Esophagus (tissue), 2 donors: ENCODE data around the gene SERP2. TPM values are rescaled to one million over a fixed set of nuclear protein-coding genes. Genes with fewer than 3 reads are reported as not detected.
A peak's percentile ranks its signal among the peaks of the same experiment; 100 is the strongest.
"Not testable (repeated sequence)": the region's sequence is repeated elsewhere in the genome, so short reads cannot be mapped to it uniquely, and the experiment has no call there.

Experiments used
- H3K27ac ChIP-seq, 2 donors: one replicate each; pipeline ENCODE4 v1.5.1; 2013; ENCODE audit warnings: low read depth in 2 of 2, mild to moderate bottlenecking in 2 of 2, inconsistent platforms in 1 of 2, low read length in 1 of 2, moderate library complexity in 1 of 2
- H3K27me3 ChIP-seq, 2 donors: one replicate each; pipeline ENCODE4 v1.6.1; 2013; ENCODE audit warnings: low read length in 2 of 2, control low read depth in 1 of 2, mild to moderate bottlenecking in 1 of 2; ENCODE audit not compliant: insufficient read depth in 2 of 2, control insufficient read depth in 1 of 2
- H3K36me3 ChIP-seq, 2 donors: one replicate each; pipeline ENCODE4 v1.6.1; 2013; ENCODE audit warnings: low read length in 1 of 2; ENCODE audit not compliant: control insufficient read depth in 2 of 2, insufficient read depth in 2 of 2
- H3K4me1 ChIP-seq, 2 donors: one replicate each; pipeline ENCODE4 v1.6.1; 2013; ENCODE audit warnings: low read length in 1 of 2; ENCODE audit not compliant: control insufficient read depth in 2 of 2, insufficient read depth in 2 of 2
- H3K4me3 ChIP-seq, 2 donors: one replicate each; pipeline ENCODE4 v1.5.1; 2013; ENCODE audit warnings: low read length in 2 of 2, mild to moderate bottlenecking in 2 of 2, low read depth in 1 of 2, moderate library complexity in 1 of 2
- H3K9me3 ChIP-seq, 2 donors: one replicate each; pipeline ENCODE4 v1.6.1; 2013; ENCODE audit warnings: mild to moderate bottlenecking in 2 of 2, low read depth in 1 of 2, low read length in 1 of 2, moderate library complexity in 1 of 2; ENCODE audit not compliant: control insufficient read depth in 2 of 2, insufficient read depth in 1 of 2
- WGBS, 2 donors: extraction: QIAGEN DNeasy Blood & Tissue Kit; methylation state at CpG; one replicate each; pipeline ENCODE4 v1.1.7; 2013; 5-methylcytosine and 5-hydroxymethylcytosine counted together
- polyA plus RNA-seq, 2 donors: library from polyadenylated mRNA; stranded (reverse); fragments of 200-250 nt; gene quantifications; one replicate each; pipeline ENCODE4 v1.2.3, GENCODE V29; 2013
- donor health status: healthy with polysubstance abuse.
- donor health status: Bipolar disorder and iron deficiency.

The SERP2 gene
- polyA plus RNA-seq: 1 to 10 TPM in 1 of 2 donors, under 1 TPM in 1; 0.83 to 1.8 TPM

GRCh38 chr13:44373601-44374347 lies at the start of gene SERP2:
TSS of gene SERP2 (plus strand) at chr13:44373824. CDS start at chr13:44374026, 202 bp downstream.
- H3K4me3 ChIP-seq: peak within 1 kb of the TSS; percentile 50 to 54
- 4% methylated on average over 72 to 82 of the region's 83 CpGs for WGBS, 2 donors
- peak within 1 kb of the TSS; percentile 27 to 42 for H3K27ac ChIP-seq
- H3K4me1 ChIP-seq: peaks cover 0 to 3% of the 10 kb centered on the region in 2 donors
- no peaks in the 10 kb centered on the region for H3K27me3 ChIP-seq
- H3K9me3 ChIP-seq: no peaks in the 10 kb centered on the region
- H3K36me3 ChIP-seq: no peaks in the 10 kb centered on the region

- H3K4me3 ChIP-seq: no peak overlapping the region
- H3K36me3 ChIP-seq: no peaks in the 10 kb centered on the region
- no peaks in the 10 kb centered on the region for H3K27me3 ChIP-seq
- H3K4me1 ChIP-seq: peaks cover 0 to 6% of the 10 kb centered on the region in 2 donors
- H3K27ac ChIP-seq: no peak overlapping the region
- WGBS, 2 donors: 95% methylated on average over 2 of the region's 2 CpGs
- H3K9me3 ChIP-seq: no peaks in the 10 kb centered on the region
These were observed 46.7 kb upstream of the SERP2 start for GRCh38 chr13:44326961-44327360.

GRCh38 chr13:44329041-44329440 lies 44.6 kb upstream of the SERP2 start:
- H3K4me3 ChIP-seq, H3K36me3 ChIP-seq, H3K27me3 ChIP-seq, H3K27ac ChIP-seq, H3K4me1 ChIP-seq, H3K9me3 ChIP-seq: not testable (repeated sequence)

- H3K27ac ChIP-seq: no peak overlapping the region
- H3K9me3 ChIP-seq: no peaks in the 10 kb centered on the region
- H3K4me3 ChIP-seq: no peak overlapping the region
- no peaks in the 10 kb centered on the region for H3K36me3 ChIP-seq
- peaks cover 0 to 6% of the 10 kb centered on the region in 2 donors for H3K4me1 ChIP-seq
- no peaks in the 10 kb centered on the region for H3K27me3 ChIP-seq
- WGBS, 2 donors: 90 to 94% methylated on average over 10 of the region's 10 CpGs
These were observed 43.6 kb upstream of the SERP2 start for GRCh38 chr13:44329909-44330545.

GRCh38 chr13:44331446-44331845 lies 42.2 kb upstream of the SERP2 start:
- no peaks in the 10 kb centered on the region for H3K9me3 ChIP-seq
- no peaks in the 10 kb centered on the region for H3K36me3 ChIP-seq
- H3K4me1 ChIP-seq: peaks cover 0 to 6% of the 10 kb centered on the region in 2 donors
- no peak overlapping the region for H3K4me3 ChIP-seq
- no peak overlapping the region for H3K27ac ChIP-seq
- WGBS, 2 donors: 79 to 82% methylated on average over 4 of the region's 4 CpGs
- no peaks in the 10 kb centered on the region for H3K27me3 ChIP-seq

- H3K9me3 ChIP-seq: no peaks in the 10 kb centered on the region
- H3K27me3 ChIP-seq: no peaks in the 10 kb centered on the region
- no peaks in the 10 kb centered on the region for H3K36me3 ChIP-seq
- H3K4me3 ChIP-seq: no peak overlapping the region
- 41 to 42% methylated on average over 7 of the region's 7 CpGs for WGBS, 2 donors
- H3K4me1 ChIP-seq: peaks cover 0 to 3% of the 10 kb centered on the region in 2 donors
- no peak overlapping the region for H3K27ac ChIP-seq
These were observed 41.4 kb upstream of the SERP2 start for GRCh38 chr13:44331912-44332851.

GRCh38 chr13:44333950-44334655 lies 39.5 kb upstream of the SERP2 start:
- no peak overlapping the region for H3K4me3 ChIP-seq
- no peaks in the 10 kb centered on the region for H3K27me3 ChIP-seq
- WGBS, 2 donors: 63 to 74% methylated on average over 5 of the region's 5 CpGs
- no peak overlapping the region for H3K27ac ChIP-seq
- H3K9me3 ChIP-seq: no peaks in the 10 kb centered on the region
- H3K36me3 ChIP-seq: no peaks in the 10 kb centered on the region
- peaks cover 0 to 3% of the 10 kb centered on the region in 2 donors for H3K4me1 ChIP-seq

- Histone ChIP-seq H3K4me3 (no peak overlapping the region), H3K36me3 (no peaks in the 10 kb centered on the region), H3K27ac (no peak overlapping the region), H3K27me3 (no peaks in the 10 kb centered on the region), H3K9me3 (no peaks in the 10 kb centered on the region), H3K4me1 (peaks cover 0 to 3% of the 10 kb centered on the region in 2 donors)
- WGBS, 2 donors: 86 to 92% methylated on average over 2 of the region's 2 CpGs
These were observed 38.9 kb upstream of the SERP2 start for GRCh38 chr13:44334751-44335150.

GRCh38 chr13:44336934-44337333 lies 36.7 kb upstream of the SERP2 start:
- Histone ChIP-seq H3K27me3 (no peaks in the 10 kb centered on the region), H3K36me3 (no peaks in the 10 kb centered on the region), H3K4me1 (no peaks in the 10 kb centered on the region), H3K9me3 (no peaks in the 10 kb centered on the region), H3K4me3 (no peak overlapping the region), H3K27ac (no peak overlapping the region)
- 73 to 74% methylated on average over 4 of the region's 4 CpGs for WGBS, 2 donors
